Retinal pigment epithelial cell (primary cell): ENCODE measurements around the gene TXLNA.

Source experiments
- DNase-seq: peaks from one replicate; pipeline ENCODE4 v3.0.0-alpha.2; 2010; ENCODE audit warnings: low read depth
- H3K4me3 ChIP-seq: 2 replicates; pipeline ENCODE4 v1.5.1; 2011; ENCODE audit warnings: mild to moderate bottlenecking, low read length, control low read depth, moderate library complexity
- TF ChIP-seq, protein P1 (sequence below): conservative IDR thresholded peaks from 2 replicates; pipeline ENCODE4 v1.5.1; 2011; ENCODE audit warnings: low read depth, low read length, control low read depth, inconsistent platforms

Gene TXLNA

GRCh38 chr1:32195972-32196823 lies 16.7 kb downstream of the TXLNA start:
- H3K4me3 ChIP-seq, result no peak overlapping the region
- TF ChIP-seq, protein P1, sequence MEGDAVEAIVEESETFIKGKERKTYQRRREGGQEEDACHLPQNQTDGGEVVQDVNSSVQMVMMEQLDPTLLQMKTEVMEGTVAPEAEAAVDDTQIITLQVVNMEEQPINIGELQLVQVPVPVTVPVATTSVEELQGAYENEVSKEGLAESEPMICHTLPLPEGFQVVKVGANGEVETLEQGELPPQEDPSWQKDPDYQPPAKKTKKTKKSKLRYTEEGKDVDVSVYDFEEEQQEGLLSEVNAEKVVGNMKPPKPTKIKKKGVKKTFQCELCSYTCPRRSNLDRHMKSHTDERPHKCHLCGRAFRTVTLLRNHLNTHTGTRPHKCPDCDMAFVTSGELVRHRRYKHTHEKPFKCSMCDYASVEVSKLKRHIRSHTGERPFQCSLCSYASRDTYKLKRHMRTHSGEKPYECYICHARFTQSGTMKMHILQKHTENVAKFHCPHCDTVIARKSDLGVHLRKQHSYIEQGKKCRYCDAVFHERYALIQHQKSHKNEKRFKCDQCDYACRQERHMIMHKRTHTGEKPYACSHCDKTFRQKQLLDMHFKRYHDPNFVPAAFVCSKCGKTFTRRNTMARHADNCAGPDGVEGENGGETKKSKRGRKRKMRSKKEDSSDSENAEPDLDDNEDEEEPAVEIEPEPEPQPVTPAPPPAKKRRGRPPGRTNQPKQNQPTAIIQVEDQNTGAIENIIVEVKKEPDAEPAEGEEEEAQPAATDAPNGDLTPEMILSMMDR, result no peak
- no peak for DNase-seq

DNA sequence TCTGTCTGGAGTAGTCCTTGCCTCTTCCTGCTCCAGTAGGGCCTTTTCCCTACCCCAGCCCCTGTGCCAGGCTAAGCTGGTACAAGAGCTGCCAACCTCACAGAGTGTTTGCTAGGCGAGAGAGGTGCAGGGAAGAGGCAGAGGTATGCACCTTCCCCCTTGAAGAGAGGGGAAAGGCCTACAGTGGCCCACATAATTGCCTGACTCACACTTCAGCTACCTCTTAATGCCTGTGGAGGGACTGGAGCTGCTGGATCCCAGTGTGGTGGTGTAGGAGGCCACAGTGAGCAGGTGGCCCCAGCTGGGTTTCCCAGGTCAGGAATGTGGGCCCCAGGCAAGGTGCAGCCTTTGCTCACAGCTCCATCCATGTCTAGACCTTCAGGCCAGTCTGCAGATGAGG lies 17.6 kb downstream of the TXLNA start:
- no peak overlapping the region for H3K4me3 ChIP-seq
- no peak for DNase-seq

DNA sequence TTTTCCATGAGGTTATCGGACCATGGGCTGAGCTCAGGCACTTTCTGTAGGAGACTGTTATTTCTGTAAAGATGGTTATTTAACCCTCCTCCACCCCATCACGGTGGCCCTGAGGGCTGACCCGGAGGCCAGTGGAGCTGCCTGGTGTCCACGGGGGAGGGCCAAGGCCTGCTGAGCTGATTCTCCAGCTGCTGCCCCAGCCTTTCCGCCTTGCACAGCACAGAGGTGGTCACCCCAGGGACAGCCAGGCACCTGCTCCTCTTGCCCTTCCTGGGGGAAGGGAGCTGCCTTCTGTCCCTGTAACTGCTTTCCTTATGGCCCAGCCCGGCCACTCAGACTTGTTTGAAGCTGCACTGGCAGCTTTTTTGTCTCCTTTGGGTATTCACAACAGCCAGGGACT lies 18.4 kb downstream of the TXLNA start:
- H3K4me3 ChIP-seq, result no peak overlapping the region
- DNase-seq, result no peak
- TF ChIP-seq, protein P1, result no peak

More for the DNA sequence above, 17.6 kb downstream of the TXLNA start:
- TF ChIP-seq, protein P1, result no peak

DNA sequence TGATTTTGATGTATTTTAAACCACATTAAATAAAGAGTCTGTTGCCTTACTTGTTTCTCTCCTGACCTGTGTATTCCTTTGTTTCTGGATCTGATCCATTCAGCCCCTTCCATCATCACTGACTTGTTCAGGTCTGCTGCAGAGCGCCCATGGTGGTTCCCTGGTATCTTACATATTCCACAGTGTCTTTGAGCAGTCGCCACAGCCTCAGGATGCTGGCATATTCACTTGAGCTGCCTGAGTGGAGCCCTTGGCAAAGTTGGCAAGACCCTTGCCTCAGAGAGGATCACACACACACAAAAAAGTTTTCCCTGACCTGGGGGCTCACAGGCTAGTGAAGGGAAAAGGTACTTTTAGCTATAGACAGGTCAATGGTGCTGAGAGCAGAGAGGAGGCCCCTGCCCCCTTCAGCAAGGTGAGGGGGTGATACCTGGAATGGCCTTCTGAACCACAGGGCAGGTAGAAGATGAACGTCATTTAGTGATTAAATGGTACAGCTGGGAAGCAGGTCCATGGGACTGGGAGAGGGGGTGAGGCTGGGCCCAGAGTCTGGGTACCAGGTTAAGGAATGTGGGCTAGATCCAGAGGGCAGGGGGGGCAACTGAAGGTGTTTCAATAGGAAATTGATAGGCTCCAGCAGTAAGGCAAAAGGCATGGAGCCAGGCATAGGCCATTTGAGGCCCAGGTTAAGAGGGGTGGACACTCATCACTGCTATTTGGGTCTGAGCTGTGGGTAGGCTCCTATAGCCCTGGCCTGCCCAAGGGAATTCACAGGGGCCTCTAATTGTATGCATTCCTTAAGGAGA lies 19.0 kb downstream of the TXLNA start:
- H3K4me3 ChIP-seq, result no peak overlapping the region
- TF ChIP-seq, protein P1, result no peak
- DNase-seq, result no peak

GRCh38 chr1:32199043-32199716 lies 19.7 kb downstream of the TXLNA start:
- H3K4me3 ChIP-seq, result no peak overlapping the region
- TF ChIP-seq, protein P1, result no peak
- no peak for DNase-seq

DNA sequence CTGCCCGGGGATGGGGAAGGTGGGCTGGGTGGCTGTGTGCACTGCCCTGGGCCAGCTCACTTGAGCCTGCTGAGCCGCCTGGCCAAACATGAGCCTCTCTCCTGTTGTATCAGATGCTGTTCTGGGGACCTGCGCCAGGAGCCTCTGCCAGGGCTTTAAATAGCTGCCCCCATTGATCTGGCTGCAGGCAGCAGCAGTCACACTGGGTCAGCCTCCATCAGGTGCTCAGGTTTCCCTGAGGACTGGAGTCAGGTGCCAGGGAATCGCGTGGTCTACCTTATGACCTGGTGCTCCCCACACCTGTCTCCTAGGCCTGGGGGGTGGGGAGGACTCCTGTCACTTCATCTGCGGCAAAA lies 20.2 kb downstream of the TXLNA start:
- peak overlapping the region; percentile 73 for H3K4me3 ChIP-seq
- no peak for DNase-seq
- TF ChIP-seq, protein P1, result no peak
